Measurements from ENCODE around the gene TMEM107.
A peak's percentile ranks its signal among the peaks of the same experiment; 100 is the strongest.

Gene TMEM107

GRCh38 chr17:8162233-8162996 lies 13.8 kb downstream of the TMEM107 start, which contains the start of gene VAMP2:
Gene VAMP2, minus strand, starts transcription at chr17:8162948. Its CDS starts 69 bp downstream, at chr17:8162879.
- DNase-seq (ENCODE audit: low read depth in 2 of 2): peak; percentile 75 to 77

GRCh38 chr17:8161289-8162232 lies 14.6 kb downstream of the TMEM107 start:
- DNase-seq (ENCODE audit: low read depth in 2 of 2): no peak

DNA sequence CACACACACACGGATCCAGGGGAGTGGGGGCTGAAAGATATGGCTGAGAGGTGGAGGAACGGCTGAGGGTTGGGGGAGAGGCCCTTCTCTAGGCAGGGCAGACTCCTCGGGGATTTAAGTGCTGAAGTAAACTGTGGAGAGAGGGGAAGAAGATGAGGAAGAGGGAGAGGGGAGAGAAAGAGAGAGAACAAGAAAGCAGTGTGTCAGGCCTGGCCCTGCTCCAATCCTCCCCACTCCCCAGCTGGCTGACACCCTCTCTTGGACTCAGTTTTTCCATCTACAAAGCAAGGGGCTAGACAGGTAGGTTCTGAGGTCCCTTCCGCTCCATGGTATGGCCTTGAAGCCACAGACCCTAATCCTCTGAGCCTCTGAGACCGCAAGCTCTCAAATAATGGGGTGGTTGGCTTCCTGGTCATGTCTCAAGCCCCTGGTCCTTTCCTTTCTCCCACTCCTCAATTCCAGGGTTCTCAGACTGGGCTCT lies 15.4 kb downstream of the TMEM107 start:
- DNase-seq (ENCODE audit: low read depth in 2 of 2): no peak

- DNase-seq (ENCODE audit: low read depth in 2 of 2): no peak
Measured at GRCh38 chr17:8160224-8160577, 16.0 kb downstream of the TMEM107 start.

DNA sequence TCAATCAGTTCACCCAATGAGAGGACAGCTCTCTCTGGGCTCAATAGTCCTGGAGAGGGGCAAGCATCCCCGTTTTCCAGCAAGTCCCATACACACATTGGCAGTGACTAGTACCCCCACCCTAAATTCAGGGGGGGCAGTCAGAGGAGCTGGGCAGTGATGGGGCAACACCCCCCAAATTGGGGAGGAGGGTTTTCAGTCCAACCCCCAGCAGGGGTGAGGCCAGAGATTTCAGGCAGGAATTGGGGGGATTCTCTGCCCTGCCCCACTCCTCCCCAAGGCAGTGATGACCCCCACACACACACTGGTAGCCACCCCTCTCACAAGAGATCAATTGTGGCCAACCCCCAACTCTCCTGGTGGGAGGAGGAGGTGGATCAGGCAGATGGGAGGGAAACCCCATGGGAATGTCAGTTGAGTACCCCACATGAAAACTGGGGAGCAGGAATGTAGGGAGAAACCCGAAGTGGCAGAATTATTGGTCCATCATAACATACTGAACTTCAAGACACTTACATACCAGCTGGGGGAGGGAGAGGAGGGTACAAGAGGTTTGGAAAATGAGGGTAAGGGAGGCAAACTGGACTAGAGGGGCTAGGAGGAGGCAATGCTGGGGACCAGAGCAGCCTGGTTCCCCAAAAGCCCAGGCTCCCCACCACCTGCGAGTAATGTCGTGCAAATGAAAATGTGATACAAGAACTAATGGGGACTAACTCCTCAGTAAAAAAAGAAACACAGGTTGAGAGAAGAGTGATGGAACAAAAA lies 16.5 kb downstream of the TMEM107 start:
- no peak for DNase-seq (ENCODE audit: low read depth in 2 of 2)

GRCh38 chr17:8159032-8159400 lies 17.2 kb downstream of the TMEM107 start:
- DNase-seq (ENCODE audit: low read depth in 2 of 2): no peak

DNA sequence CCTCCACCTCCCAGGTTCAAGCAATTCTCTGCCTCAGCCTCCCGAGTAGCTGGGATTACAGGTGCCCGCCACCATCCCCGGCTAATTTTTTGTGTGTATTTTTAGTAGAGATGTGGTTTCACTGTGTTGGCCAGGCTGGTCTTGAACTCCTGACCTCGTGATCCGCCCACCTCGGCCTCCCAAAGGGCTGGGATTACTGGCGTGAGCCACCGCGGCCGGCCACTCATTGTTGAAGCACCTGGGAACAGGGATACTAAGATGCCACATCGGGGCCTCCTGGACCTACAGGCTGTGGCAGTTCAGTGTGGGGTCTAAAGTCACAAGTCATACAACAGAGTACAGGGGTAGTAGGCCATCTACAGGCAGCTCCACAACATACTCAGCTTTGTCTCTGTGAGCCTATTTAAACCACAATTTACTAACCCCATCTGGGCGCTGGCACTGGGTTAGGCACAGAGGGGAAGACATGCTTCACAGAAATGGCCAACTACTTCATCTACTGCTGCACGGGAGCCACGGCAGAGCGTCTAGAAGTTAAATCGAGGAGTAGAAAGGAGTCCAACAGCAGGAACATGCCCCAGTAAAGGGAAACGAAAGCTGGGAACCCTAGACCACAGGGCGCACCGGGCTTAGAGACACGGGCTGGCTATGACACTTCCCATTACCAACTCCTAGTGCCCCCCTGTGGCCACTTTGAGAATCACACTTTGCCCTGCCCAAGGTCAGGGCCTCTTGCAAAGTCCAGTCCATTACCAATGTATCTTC lies 17.7 kb downstream of the TMEM107 start:
- DNase-seq (ENCODE audit: low read depth in 2 of 2): peak; percentile 82 to 93

DNA sequence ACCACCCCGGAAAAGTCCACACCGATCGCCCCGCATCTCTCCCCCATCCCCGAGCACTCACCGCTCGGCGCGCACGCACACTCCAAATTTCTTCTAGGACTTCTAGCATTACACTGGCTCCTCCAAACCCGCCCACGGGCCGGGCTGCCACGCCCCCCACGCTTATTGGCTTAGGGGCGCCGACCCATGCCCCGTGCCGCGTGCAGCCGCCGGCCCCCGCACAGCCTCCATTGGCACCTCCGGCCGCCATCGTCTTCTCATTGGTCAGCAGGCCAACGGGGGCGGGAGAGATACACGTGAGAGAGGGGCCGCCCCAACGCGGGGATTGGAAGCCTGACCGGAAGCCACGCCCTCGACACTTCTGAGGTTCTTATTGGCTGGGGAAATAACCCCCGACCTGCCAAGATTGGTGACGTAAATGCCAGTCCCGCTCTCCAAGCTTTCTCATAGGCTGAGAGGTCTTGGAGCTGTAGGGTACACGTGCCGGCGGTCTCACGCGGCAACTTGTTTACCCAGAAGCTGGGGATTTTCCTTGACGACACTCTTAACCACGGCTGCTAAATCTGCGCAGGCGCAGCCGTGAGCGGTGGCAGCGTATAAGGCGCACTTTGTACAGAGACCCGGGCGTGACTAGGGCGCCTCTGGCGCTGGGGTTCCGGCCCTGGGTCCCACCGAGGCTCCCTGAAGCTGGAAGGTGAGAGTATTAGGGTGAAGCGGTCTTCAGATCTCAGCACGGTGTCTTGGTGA lies 19.8 kb downstream of the TMEM107 start:
- DNase-seq (ENCODE audit: low read depth in 2 of 2): peak; percentile 99 to 100

DNA sequence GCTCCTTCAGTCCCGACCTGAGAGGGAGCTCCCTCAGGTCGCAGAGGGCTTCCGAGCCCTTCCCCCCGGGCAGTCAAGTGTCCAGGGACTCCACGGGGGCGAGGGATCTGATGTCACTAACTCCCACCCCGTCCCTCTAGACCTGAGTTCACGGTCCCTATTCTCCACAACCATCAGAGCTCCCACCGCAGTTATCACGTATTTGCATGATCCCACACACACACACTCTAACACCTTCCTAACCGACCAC lies 20.3 kb downstream of the TMEM107 start:
- DNase-seq (ENCODE audit: low read depth in 2 of 2): no peak

GRCh38 chr17:8155231-8155995 lies 20.8 kb downstream of the TMEM107 start:
- no peak for DNase-seq (ENCODE audit: low read depth in 2 of 2)

- no peak for DNase-seq (ENCODE audit: low read depth in 2 of 2)
Measured at GRCh38 chr17:8154608-8155155, 21.5 kb downstream of the TMEM107 start.

GRCh38 chr17:8153957-8154607 lies 22.1 kb downstream of the TMEM107 start:
- peak; percentile 85 to 90 for DNase-seq (ENCODE audit: low read depth in 2 of 2)

DNA sequence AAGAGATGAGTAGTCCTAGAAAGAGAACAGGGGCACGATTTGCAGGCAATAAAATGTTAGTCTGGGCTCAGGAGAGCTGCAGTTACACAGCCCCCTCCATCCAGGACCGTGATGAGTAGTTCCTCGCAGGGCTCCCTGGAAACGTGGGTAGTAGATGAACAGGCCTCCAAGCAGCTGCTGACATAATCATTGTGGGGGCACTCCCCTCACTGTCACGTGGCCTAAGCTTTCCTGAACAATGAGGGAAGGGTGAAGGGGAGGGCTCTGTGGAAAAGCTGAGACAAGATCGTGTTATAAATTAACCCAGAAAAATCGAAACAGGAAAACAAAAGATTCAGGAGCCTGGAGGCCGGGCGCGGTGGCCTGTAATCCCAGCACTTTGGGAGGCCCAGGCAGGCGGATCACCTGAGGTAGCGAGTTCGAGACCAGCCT lies 22.6 kb downstream of the TMEM107 start:
- DNase-seq (ENCODE audit: low read depth in 2 of 2): peak in 1 of 2 donors; percentile 58

- no peak for DNase-seq (ENCODE audit: low read depth in 2 of 2)
Measured at GRCh38 chr17:8153031-8153451, 23.1 kb downstream of the TMEM107 start.

- DNase-seq (ENCODE audit: low read depth in 2 of 2): peak; percentile 85 to 93
Measured at GRCh38 chr17:8152112-8152775, 23.9 kb downstream of the TMEM107 start, which contains the start of gene PER1. Gene PER1, minus strand, starts transcription at chr17:8152404. Its CDS starts 1,698 bp downstream, at chr17:8150706.

GRCh38 chr17:8151641-8152111 lies 24.5 kb downstream of the TMEM107 start:
- DNase-seq (ENCODE audit: low read depth in 2 of 2): no peak

- DNase-seq (ENCODE audit: low read depth in 2 of 2): peak; percentile 75 to 83
Measured at GRCh38 chr17:8151120-8151640, 25.0 kb downstream of the TMEM107 start.
